ENCODE data around the gene TCF4.
A peak's percentile ranks its signal among the peaks of the same experiment; 100 is the strongest.

TCF4 gene

GRCh38 chr18:55430026-55430425 is 158.0 kb downstream of the TCF4 start:
- no peak for DNase-seq

GRCh38 chr18:55427951-55428350 is 160.0 kb downstream of the TCF4 start:
- DNase-seq = no peak

- no peak for DNase-seq
Measured at GRCh38 chr18:55425698-55426097, 162.3 kb downstream of the TCF4 start.

- DNase-seq = no peak
Measured at GRCh38 chr18:55422456-55423180, 165.4 kb downstream of the TCF4 start.

- no peak for DNase-seq
Measured at GRCh38 chr18:55421615-55422419, 166.2 kb downstream of the TCF4 start.

GRCh38 chr18:55421308-55421614 is 166.7 kb downstream of the TCF4 start:
- no peak for DNase-seq

GRCh38 chr18:55420665-55421307 is 167.2 kb downstream of the TCF4 start:
- no peak for DNase-seq

- no peak for DNase-seq
Measured at GRCh38 chr18:55419947-55420664, 167.9 kb downstream of the TCF4 start.

GRCh38 chr18:55419132-55419946 is 168.7 kb downstream of the TCF4 start:
- DNase-seq = no peak

GRCh38 chr18:55418439-55418838 is 169.6 kb downstream of the TCF4 start:
- DNase-seq = no peak

GRCh38 chr18:55416791-55417190 is 171.2 kb downstream of the TCF4 start:
- no peak for DNase-seq

GRCh38 chr18:55415258-55415871 is 172.6 kb downstream of the TCF4 start:
- DNase-seq = peak; percentile 66

- no peak for DNase-seq
Measured at GRCh38 chr18:55414475-55414874, 173.5 kb downstream of the TCF4 start.

GRCh38 chr18:55413474-55413873 is 174.5 kb downstream of the TCF4 start:
- DNase-seq = no peak

- DNase-seq = no peak
Measured at GRCh38 chr18:55407774-55408535, 180.0 kb downstream of the TCF4 start.

- no peak for DNase-seq
Measured at GRCh38 chr18:55407191-55407590, 180.8 kb downstream of the TCF4 start.

- no peak for DNase-seq
Measured at GRCh38 chr18:55406451-55406991, 181.5 kb downstream of the TCF4 start.

- no peak for DNase-seq
Measured at GRCh38 chr18:55405893-55406406, 182.0 kb downstream of the TCF4 start.

GRCh38 chr18:55405475-55405874 is 182.5 kb downstream of the TCF4 start:
- no peak for DNase-seq

- DNase-seq = no peak
Measured at GRCh38 chr18:55404832-55405465, 183.0 kb downstream of the TCF4 start.
